Breast epithelium (tissue), 3 donors: Measurements from ENCODE around the gene ST3GAL6.

Experiments
- POLR2A ChIP-seq: fragments of 450-650 bp; IDR thresholded peaks from one replicate; pipeline ENCODE4 v1.6.1; 2016; ENCODE audit warnings: antibody characterized with exemption, mild to moderate bottlenecking, moderate library complexity
- TF ChIP-seq, protein P1 (sequence below), 3 donors: fragments of 450-650 bp; IDR thresholded peaks; one replicate each; pipeline ENCODE4 v1.5.1; 2016 to 2017; ENCODE audit warnings: antibody characterized with exemption in 3 of 3, mild to moderate bottlenecking in 3 of 3, moderate library complexity in 3 of 3

GRCh38 chr3:98800401-98800800, 37.3 kb downstream of the ST3GAL6 start:
- TF ChIP-seq, protein P1, sequence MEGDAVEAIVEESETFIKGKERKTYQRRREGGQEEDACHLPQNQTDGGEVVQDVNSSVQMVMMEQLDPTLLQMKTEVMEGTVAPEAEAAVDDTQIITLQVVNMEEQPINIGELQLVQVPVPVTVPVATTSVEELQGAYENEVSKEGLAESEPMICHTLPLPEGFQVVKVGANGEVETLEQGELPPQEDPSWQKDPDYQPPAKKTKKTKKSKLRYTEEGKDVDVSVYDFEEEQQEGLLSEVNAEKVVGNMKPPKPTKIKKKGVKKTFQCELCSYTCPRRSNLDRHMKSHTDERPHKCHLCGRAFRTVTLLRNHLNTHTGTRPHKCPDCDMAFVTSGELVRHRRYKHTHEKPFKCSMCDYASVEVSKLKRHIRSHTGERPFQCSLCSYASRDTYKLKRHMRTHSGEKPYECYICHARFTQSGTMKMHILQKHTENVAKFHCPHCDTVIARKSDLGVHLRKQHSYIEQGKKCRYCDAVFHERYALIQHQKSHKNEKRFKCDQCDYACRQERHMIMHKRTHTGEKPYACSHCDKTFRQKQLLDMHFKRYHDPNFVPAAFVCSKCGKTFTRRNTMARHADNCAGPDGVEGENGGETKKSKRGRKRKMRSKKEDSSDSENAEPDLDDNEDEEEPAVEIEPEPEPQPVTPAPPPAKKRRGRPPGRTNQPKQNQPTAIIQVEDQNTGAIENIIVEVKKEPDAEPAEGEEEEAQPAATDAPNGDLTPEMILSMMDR (IDR thresholded peaks at IDR 0.05): no peak
- no peak for TF ChIP-seq POLR2A
